ENCODE results near the gene KIFBP.

KIFBP gene

DNA sequence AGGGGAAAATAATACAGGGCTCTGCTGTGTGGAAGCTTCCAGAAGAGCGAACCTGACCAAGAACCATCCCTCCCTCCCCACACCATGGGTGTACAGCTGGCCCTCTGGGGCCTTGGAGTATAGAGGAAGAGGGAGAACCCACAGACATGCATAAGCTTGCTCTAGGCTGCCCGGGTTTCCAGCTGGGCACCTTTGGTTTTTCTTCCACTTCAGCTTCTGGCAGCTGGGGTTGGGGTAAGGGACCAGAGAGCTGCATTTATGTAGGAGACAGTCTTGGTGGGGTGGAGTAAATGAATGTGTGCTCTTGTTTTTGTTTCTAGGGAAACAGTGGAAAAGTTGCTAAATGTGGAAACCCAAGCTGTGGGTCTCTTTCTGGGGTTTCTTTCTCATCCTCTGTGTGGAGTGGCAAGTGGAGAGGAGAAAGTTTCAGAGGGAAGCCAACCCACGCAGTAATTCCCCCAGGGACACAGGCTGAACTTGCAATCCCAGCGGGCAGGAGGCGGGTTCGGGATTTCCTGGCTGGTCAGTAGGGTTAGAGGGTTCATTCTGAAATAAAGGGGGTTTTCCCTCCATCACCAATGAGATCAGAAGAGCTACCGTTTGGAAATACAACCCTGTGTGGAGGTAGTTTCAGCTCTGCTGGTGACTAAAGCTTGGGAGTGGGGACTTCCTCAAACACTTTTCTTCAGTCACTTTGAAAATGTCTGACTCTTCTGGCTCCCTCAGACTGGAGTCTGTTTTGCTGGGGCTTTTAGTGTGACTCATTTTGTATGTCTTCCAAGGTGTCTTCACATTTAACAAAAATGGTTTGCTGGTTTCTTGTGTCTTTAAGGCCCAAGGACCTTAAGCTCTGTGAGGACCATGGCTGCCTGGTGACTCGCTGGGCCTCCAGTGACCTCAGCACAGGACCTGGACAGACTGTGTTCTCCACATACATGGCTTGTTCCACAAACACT is 77.1 kb downstream of the KIFBP start:
- Mint-ChIP-seq H3K27ac (peak overlapping the region; percentile 83), H3K4me1 (ENCODE audit: low read depth) (peaks cover 31% of the 10 kb centered on the region), H3K27me3 (ENCODE audit: low read depth) (peaks cover 2% of the 10 kb centered on the region), H3K36me3 (ENCODE audit: low read depth) (peaks cover 2% of the 10 kb centered on the region), H3K4me3 (peak overlapping the region; percentile 36), H3K9me3 (no peaks in the 10 kb centered on the region)
